HEK293T (cell line): ENCODE results near the gene ARHGEF39.
"Not testable (repeated sequence)": the region's sequence is repeated elsewhere in the genome, so short reads cannot be mapped to it uniquely, and the experiment has no call there.

Experiments
- CTCF ChIA-PET: fragments of 350-600 bp; formaldehyde crosslinking; extraction: SDS; loops from one replicate; lab custom pipeline; 2021; ENCODE audit warnings: antibody characterized with exemption, inconsistent platforms; lab: Yijun Ruan, JAX
- POLR2A ChIA-PET: fragments of 350-600 bp; formaldehyde crosslinking; extraction: SDS; loops from one replicate; lab custom pipeline; 2020; ENCODE audit warnings: antibody characterized with exemption, inconsistent platforms; lab: Yijun Ruan, JAX
- DNase-seq: peaks from one replicate; pipeline ENCODE4 v3.0.0; 2012; ENCODE audit warnings: mixed read lengths; ENCODE audit errors: extremely low spot score
- ARNT ChIP-seq: fragments of 450-650 bp; IDR thresholded peaks from 2 replicates; pipeline ENCODE4 v1.6.1; 2017; ENCODE audit warnings: mild to moderate bottlenecking
- BHLHE40 ChIP-seq: fragments of 450-650 bp; IDR thresholded peaks from 2 replicates; pipeline ENCODE4 v1.6.1; 2016; ENCODE audit warnings: mild to moderate bottlenecking, moderate library complexity, borderline replicate concordance
- CTBP1 ChIP-seq: fragments of 450-650 bp; IDR thresholded peaks from 2 replicates; pipeline ENCODE4 v1.6.1; 2016; ENCODE audit warnings: borderline replicate concordance
- ELF4 ChIP-seq: fragments of 450-650 bp; IDR thresholded peaks from 2 replicates; pipeline ENCODE4 v1.6.1; 2017; ENCODE audit warnings: antibody characterized with exemption
- FOXA1 ChIP-seq: fragments of 450-650 bp; IDR thresholded peaks from 2 replicates; pipeline ENCODE4 v1.6.1; 2016; ENCODE audit warnings: mild to moderate bottlenecking
- FOXK2 ChIP-seq: fragments of 450-650 bp; IDR thresholded peaks from 2 replicates; pipeline ENCODE4 v1.6.1; 2016; ENCODE audit warnings: mild to moderate bottlenecking
- FOXM1 ChIP-seq: fragments of 450-650 bp; IDR thresholded peaks from 2 replicates; pipeline ENCODE4 v1.6.1; 2017; ENCODE audit warnings: mild to moderate bottlenecking, borderline replicate concordance
- HDGF ChIP-seq: fragments of 450-650 bp; IDR thresholded peaks from 2 replicates; pipeline ENCODE4 v1.6.1; 2017; ENCODE audit warnings: antibody characterized with exemption, borderline replicate concordance
- L3MBTL2 ChIP-seq: fragments of 450-650 bp; conservative IDR thresholded peaks from 2 replicates; pipeline ENCODE4 v1.6.1; 2016; ENCODE audit warnings: mild to moderate bottlenecking
- LEF1 ChIP-seq: fragments of 450-650 bp; IDR thresholded peaks from 2 replicates; pipeline ENCODE4 v1.6.1; 2017; ENCODE audit warnings: mild to moderate bottlenecking, borderline replicate concordance
- NFRKB ChIP-seq: fragments of 450-650 bp; IDR thresholded peaks from 2 replicates; pipeline ENCODE4 v1.6.1; 2016; ENCODE audit warnings: mild to moderate bottlenecking, moderate library complexity
- SP1 ChIP-seq: fragments of 450-650 bp; IDR thresholded peaks from 2 replicates; pipeline ENCODE4 v1.6.1; 2017
- SUZ12 ChIP-seq: fragments of 450-650 bp; IDR thresholded peaks from 2 replicates; pipeline ENCODE4 v1.6.1; 2016; ENCODE audit warnings: mild to moderate bottlenecking
- TARDBP ChIP-seq: fragments of 450-650 bp; IDR thresholded peaks from 2 replicates; pipeline ENCODE4 v1.6.1; 2016
- ZNF384 ChIP-seq: fragments of 450-650 bp; IDR thresholded peaks from 2 replicates; pipeline ENCODE4 v1.6.1; 2016
- TF ChIP-seq, protein P1 (sequence below): fragments of 450-650 bp; IDR thresholded peaks from 2 replicates; pipeline ENCODE4 v1.6.1; 2016

ARHGEF39 gene

DNA sequence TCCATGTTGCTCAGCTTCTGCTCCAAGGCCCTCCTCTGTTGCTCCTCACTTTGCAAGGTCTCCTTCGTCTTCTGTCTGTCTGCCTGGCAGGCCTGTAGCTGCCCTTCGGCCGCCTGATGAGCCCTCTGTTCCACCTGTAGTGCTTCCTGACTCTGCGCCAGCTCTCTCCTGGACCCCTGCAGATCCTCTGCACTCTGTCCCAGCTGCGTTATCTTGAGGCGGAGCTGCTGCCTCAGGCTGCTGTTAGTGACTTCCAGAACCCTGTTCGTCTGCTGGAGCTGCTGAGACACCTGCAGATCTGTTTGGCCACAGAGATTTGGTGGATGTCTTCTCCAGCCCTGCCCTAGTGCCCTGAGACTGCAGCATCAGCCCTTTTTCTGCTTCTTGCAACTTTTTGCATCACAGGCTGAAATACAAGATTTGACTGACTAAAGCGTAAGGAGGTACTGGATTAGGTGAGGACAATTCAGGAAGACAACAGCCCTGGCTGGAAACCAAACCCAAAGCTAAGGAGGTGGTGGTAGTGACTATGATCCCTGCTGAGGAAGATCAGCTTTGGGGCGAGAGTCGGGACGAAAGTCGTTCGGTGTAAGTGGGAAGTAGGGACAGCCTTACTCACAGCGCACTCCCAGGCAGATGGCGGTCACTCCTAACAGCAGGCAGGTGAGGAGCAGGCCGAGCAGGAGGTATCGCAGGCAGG lies 48.9 kb downstream of the ARHGEF39 start:
- TF ChIP-seq SUZ12 (no peak), CTBP1 (no peak), BHLHE40 (no peak), LEF1 (no peak), TARDBP (no peak), SP1 (no peak), ARNT (no peak)
- no peak for DNase-seq
- ChIA-PET CTCF (no interaction called here), POLR2A (interaction anchor here (1.3 kb wide), 1 partner anchor 13 kb away, joined by 3 read pairs; no protein-coding TSS in a partner anchor)

DNA sequence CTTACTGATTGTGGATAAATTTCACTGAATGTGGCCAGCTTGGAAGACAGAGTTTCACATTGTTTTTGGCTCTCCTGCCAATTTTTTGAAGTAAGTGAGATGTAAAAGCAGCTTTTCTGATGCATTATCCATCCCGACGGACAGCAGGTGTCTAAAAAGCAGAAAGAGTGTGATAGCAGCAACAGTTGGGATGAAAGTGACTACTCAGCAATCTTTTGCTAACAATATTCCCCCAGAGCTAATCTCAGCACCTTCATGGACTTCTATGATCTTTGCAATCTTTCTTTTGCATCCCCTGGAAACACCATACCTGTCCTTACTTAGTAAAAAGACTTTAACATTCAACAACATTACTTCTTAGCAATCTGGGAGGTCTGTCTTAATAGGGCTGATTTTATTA lies 52.2 kb downstream of the ARHGEF39 start:
- ChIA-PET POLR2A (interaction anchor here (0.5 kb wide), 1 partner anchor 216 kb away, joined by 3 read pairs; the partner anchor contains the start of gene FAM221B), CTCF (interaction anchor here (0.7 to 1.1 kb wide), 2 partner anchors 119 to 352 kb away, joined by 4 read pairs; partner anchors contain the start of gene TLN1)
- TF ChIP-seq LEF1 (no peak), ELF4 (no peak), FOXK2 (no peak), FOXM1 (no peak), NFRKB (no peak), ARNT (no peak), ZNF384 (no peak), L3MBTL2 (no peak), TARDBP (no peak), HDGF (no peak), FOXA1 (no peak), SUZ12 (no peak), SP1 (no peak), CTBP1 (no peak), BHLHE40 (no peak)
- no peak for DNase-seq

DNA sequence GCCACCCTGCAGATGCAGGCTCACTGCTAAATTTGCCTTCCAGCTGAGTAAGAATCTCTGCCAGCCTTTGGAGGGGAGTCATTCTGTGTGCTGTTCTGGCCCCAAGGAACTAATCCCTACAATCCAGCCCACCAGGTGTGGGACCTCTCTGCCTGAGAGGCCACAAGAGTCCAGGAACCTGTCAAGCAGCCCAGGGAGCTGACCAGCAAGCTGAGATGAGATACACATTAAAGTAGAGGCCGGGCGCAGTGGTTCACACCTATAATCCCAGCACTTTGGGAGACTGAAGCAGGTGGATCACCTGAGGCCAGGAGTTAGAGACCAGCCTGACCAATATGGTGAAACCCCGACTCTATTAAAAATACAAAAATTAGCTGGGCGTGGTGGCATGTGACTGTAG lies 52.9 kb downstream of the ARHGEF39 start:
- CTCF ChIA-PET, result interaction anchor here (1.1 kb wide), 1 partner anchor 120 kb away, joined by 4 read pairs; the partner anchor contains the start of gene TLN1
- DNase-seq, result not testable (repeated sequence)
- POLR2A ChIA-PET, result interaction anchor here (0.5 kb wide), 1 partner anchor 217 kb away, joined by 3 read pairs; the partner anchor contains the start of gene FAM221B

DNA sequence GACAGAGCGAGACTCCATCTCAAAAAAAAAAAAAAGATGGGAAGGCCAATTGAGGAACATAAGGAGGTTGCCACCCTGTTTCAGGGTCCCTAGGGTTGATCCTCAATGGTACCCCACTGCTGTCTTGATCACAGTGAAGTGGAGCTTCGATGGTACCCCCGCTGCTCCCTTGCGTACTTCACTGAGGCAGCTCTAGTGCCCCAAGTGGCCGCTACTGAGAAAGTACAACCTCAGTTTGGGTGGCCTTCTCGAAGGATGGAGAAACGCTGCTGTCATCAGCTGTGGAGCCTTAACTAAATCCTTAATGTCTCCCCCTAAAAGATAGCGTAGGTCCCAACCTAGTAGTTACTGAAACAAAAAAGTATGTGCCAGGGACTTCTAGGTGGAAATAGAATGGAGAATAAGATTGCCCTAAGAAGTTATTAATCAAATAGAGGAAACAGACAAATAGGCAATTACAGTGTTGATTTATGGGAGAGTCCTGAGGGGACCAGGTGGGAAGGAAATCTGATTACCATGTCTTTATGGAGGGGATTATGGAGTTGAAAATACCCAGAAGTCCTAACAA lies 53.7 kb downstream of the ARHGEF39 start:
- ChIA-PET CTCF (interaction anchor here (0.6 to 1.1 kb wide), 5 partner anchors 14 to 58 kb away, joined by 3 to 9 read pairs (median 4); no protein-coding TSS in a partner anchor), POLR2A (interaction anchor here (0.8 kb wide), 1 partner anchor 8 kb away, joined by 3 read pairs; no protein-coding TSS in a partner anchor)
- DNase-seq, result peak; percentile 58
- TF ChIP-seq, protein P1, sequence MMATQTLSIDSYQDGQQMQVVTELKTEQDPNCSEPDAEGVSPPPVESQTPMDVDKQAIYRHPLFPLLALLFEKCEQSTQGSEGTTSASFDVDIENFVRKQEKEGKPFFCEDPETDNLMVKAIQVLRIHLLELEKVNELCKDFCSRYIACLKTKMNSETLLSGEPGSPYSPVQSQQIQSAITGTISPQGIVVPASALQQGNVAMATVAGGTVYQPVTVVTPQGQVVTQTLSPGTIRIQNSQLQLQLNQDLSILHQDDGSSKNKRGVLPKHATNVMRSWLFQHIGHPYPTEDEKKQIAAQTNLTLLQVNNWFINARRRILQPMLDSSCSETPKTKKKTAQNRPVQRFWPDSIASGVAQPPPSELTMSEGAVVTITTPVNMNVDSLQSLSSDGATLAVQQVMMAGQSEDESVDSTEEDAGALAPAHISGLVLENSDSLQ, result peak; percentile 52
- no peak for TF ChIP-seq CTBP1

DNA sequence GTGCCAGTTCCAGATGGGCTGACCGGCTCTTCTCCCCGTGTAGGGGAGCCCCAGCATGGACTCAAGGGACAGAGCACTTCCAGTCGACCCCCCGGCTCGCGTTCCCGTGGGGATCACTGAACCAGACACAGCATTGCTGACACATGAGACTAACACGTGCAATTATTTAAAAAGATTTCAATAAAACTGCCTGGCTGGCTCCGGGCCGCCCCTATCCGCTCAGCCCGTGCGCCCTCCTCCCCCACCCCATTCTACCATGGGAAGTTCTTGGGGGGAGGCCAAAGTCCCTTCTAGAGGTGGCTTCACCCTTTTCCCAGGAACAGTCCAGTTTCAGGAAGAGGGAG lies 55.2 kb downstream of the ARHGEF39 start:
- TF ChIP-seq SP1, result no peak
- TF ChIP-seq, protein P1, result no peak
- no peak for TF ChIP-seq TARDBP
- no peak for TF ChIP-seq ARNT
- no peak for TF ChIP-seq LEF1
- TF ChIP-seq BHLHE40, result no peak
- no peak for TF ChIP-seq L3MBTL2
- TF ChIP-seq CTBP1, result no peak
- no peak for TF ChIP-seq HDGF
- TF ChIP-seq FOXK2, result no peak
- no peak for TF ChIP-seq SUZ12
- no peak for TF ChIP-seq ELF4
- no peak for TF ChIP-seq FOXA1
- TF ChIP-seq FOXM1, result no peak
- no peak for TF ChIP-seq ZNF384
- ChIA-PET CTCF (no interaction called here), POLR2A (interaction anchor here (1.9 kb wide), 1 partner anchor 48 kb away, joined by 4 read pairs; the partner anchor contains the start of gene RMRP)
- no peak for DNase-seq
